ENCODE data around the gene FMN1.

DNA sequence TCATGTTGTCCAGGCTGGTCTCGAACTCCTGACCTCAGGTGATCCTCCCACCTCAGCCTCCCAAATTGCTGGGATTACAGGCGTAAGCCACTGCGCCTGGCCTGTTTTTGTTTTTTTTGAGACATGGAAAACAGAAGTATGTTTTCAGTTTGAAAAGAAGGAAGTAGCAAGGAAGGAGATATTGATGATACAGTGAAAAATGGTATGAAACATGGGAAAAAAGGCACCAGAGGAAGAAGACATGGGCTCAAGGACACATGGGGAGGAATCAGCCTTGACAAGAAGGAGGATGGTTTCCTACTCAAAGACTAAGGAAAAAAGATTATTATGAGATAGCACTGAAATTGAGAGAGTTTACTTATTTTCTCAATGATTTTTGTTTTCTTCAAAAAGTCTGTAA, 30.7 kb downstream of the FMN1 start:
- TF ChIP-seq ZFP1 (CRISPR knock-in tag; IDR thresholded peaks at IDR 0.05) (no peak), KLF16 (CRISPR knock-in tag; IDR thresholded peaks at IDR 0.05) (no peak), CBX1 (IDR thresholded peaks at IDR 0.05; ENCODE audit: low read depth) (no peak), AGO1 (IDR thresholded peaks at IDR 0.05; ENCODE audit: low read depth, low read length, poor library complexity, severe bottlenecking) (no peak), MED1 (CRISPR knock-in tag; IDR thresholded peaks at IDR 0.05) (no peak)
- TF ChIP-seq, protein P1, sequence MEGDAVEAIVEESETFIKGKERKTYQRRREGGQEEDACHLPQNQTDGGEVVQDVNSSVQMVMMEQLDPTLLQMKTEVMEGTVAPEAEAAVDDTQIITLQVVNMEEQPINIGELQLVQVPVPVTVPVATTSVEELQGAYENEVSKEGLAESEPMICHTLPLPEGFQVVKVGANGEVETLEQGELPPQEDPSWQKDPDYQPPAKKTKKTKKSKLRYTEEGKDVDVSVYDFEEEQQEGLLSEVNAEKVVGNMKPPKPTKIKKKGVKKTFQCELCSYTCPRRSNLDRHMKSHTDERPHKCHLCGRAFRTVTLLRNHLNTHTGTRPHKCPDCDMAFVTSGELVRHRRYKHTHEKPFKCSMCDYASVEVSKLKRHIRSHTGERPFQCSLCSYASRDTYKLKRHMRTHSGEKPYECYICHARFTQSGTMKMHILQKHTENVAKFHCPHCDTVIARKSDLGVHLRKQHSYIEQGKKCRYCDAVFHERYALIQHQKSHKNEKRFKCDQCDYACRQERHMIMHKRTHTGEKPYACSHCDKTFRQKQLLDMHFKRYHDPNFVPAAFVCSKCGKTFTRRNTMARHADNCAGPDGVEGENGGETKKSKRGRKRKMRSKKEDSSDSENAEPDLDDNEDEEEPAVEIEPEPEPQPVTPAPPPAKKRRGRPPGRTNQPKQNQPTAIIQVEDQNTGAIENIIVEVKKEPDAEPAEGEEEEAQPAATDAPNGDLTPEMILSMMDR (CRISPR knock-in tag; IDR thresholded peaks at IDR 0.05), result no peak
- TF ChIP-seq, protein P2, sequence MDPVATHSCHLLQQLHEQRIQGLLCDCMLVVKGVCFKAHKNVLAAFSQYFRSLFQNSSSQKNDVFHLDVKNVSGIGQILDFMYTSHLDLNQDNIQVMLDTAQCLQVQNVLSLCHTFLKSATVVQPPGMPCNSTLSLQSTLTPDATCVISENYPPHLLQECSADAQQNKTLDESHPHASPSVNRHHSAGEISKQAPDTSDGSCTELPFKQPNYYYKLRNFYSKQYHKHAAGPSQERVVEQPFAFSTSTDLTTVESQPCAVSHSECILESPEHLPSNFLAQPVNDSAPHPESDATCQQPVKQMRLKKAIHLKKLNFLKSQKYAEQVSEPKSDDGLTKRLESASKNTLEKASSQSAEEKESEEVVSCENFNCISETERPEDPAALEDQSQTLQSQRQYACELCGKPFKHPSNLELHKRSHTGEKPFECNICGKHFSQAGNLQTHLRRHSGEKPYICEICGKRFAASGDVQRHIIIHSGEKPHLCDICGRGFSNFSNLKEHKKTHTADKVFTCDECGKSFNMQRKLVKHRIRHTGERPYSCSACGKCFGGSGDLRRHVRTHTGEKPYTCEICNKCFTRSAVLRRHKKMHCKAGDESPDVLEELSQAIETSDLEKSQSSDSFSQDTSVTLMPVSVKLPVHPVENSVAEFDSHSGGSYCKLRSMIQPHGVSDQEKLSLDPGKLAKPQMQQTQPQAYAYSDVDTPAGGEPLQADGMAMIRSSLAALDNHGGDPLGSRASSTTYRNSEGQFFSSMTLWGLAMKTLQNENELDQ (CRISPR knock-in tag; IDR thresholded peaks at IDR 0.05; ENCODE audit: borderline replicate concordance), result no peak

All from HepG2 (cell line).